GM21529 (cell line): ENCODE data around the gene DNASE1L1.
A peak's percentile ranks its signal among the peaks of the same experiment; 100 is the strongest.

Experiments used
- ATAC-seq: cut with Tn5 transposase; IDR thresholded peaks from one replicate; pipeline ENCODE4 v1.9.1; 2021; ENCODE audit not compliant: unreplicated experiment

The DNASE1L1 gene

DNA sequence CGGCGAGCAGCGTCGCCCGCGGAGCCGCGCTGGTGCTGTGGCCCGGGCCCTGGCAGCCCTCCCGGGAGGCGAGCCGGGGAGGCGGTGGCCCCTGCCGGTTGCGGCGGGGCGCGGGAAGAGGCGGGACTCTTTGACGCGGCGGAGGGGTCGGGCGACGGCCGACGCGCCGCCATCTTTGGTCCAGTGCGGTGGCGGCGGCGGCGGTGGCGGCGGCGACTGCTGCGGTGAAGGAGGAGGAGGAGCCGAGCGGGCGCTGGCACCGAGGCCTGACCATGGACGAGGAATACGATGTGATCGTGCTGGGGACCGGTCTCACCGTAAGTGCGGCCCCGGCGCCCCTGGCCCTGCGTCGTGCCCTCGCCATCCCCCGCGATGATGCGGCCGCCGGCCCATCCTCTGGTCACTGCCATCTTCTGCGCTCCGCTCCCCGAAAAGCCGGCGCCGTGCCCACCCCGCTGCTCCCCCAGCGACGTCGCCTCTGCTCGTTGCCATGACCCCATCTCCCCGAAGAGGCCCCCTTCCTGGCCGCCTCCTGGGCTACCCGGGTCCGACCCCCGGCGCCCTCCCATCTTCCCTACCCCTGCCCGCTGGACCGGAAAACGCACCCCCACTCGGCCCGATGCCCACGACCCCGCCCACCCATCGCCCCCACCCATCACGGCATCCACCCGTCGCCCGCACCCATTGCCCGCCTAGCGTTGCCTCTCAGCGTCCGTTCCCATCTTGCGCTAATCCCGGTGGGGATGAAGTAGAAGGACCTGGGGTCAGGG lies 28.1 kb upstream of the DNASE1L1 start, which contains the start of gene GDI1:
GDI1 (plus strand) TSS at position 172 of the 770 bp plus-strand sequence; CDS start at position 273, 101 bp downstream.
- ATAC-seq = no peak

DNA sequence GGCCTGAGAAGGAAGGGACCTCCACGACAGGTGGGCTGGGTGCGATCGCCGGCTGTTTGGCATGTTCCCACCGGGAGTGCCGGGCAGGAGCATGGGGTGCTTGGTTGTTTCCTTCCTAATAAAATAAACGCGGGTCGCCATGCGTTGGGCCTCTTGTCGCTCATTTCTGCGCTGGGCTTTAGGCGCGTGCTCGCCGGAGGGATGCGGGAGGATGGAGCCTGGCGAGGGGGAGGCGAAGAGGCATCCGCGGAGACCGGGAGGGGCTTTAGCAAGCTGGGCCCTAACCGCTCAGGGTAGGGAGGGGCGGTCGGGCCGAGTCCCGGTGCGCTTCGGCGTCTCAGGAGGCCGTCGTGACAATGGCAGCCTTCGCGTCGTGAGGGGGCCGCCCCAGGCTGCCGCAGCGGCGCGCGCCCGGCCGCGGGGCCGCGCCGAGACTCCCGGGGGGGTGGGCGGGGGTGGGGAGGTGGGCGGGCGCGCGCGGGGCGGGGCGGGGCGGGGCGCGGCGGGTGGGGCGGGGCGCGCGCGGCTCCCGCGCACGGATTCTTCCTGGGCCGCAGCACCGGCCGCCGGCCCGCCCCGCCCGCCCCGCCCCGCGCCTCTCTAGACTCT lies 27.4 kb upstream of the DNASE1L1 start:
- ATAC-seq = no peak

GRCh38 chrX:154435171-154435733 lies 26.2 kb upstream of the DNASE1L1 start:
- no peak for ATAC-seq

DNA sequence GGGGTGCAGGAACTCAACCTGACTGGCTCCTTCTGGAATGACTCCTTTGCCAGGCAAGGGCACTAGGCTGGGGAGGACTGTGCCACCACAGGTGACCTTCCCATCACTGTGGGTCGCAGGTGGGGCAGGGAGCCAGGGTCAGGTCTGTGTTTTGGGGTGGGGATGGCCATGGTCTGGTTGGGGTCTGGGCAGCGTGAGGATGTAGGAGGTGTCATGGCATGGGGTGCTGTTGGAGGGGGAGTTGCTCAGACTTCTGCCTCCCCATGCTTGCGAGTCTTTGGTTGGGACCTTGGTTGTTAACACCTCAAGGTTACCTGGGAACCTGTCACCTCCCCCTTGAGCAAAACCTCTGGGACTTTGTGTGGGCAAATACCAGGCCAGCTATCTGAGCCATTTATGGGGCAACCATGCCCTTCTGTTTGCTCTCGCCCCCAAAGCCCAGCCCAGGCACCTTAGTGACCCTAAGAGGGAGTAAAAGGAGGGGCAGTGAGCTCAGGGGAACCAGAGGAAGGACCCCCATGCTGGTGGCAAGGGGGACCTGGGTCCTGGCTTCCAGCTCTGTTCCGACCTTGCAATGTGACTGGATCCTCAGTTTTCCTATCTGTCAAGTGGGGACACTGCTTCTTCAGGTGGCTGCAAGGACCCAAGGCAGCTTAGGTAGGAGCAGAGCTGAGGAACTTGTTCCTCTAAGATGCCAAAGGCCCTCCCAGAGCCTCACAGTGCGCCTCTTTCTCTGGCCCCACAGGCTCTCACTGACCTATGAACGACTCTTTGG lies 25.5 kb upstream of the DNASE1L1 start:
- no peak for ATAC-seq

GRCh38 chrX:154433605-154434004 lies 24.6 kb upstream of the DNASE1L1 start:
- ATAC-seq = no peak

- no peak for ATAC-seq
Measured at GRCh38 chrX:154432210-154432609, 23.2 kb upstream of the DNASE1L1 start.

GRCh38 chrX:154431341-154431740 lies 22.3 kb upstream of the DNASE1L1 start:
- ATAC-seq = no peak

DNA sequence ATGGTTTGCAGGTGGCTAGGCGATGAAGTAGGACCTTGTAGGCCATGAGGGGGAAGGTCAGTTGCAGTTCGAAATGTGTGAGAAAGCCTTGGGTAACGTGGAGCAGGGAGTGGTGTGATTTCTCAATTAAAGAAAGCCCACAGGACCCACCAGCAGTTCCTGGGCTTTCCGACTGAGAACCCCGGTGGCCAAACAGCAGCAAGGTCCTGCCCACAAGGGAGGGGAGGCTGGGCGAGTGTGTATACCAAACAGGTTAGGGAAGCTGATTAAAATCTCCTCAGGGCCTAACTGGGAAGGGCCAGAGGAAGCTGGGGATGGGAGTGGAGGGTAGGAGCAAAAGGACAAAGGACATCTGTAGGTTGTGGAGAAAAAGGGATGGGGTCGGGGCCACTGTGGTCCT lies 21.9 kb upstream of the DNASE1L1 start:
- ATAC-seq = no peak

DNA sequence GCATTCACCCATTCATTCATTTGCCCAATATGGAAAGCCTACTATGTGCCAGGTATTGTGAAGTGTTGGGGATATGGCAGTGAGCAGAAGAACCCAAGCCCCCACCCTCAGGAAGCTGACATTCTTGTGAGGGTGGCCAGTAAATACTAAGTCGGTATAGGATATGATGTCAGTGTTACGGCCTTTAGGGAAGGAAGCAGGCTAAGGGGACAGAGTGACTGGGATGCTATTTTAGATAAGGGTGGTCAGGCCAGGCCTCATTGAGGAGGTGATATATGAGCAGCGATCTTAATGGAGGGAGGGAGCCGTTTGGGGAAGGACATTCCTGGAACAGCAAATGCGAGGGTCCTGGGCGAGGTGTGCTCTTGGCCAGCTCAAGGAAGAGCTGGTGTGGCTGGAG lies 21.4 kb upstream of the DNASE1L1 start:
- no peak for ATAC-seq

GRCh38 chrX:154429711-154430110 lies 20.7 kb upstream of the DNASE1L1 start:
- ATAC-seq = no peak

GRCh38 chrX:154428176-154429171 lies 19.4 kb upstream of the DNASE1L1 start, which contains the start of gene ATP6AP1:
ATP6AP1 (plus strand) TSS chrX:154428677; CDS start chrX:154428693, 16 bp downstream.
- ATAC-seq = peak; percentile 98

DNA sequence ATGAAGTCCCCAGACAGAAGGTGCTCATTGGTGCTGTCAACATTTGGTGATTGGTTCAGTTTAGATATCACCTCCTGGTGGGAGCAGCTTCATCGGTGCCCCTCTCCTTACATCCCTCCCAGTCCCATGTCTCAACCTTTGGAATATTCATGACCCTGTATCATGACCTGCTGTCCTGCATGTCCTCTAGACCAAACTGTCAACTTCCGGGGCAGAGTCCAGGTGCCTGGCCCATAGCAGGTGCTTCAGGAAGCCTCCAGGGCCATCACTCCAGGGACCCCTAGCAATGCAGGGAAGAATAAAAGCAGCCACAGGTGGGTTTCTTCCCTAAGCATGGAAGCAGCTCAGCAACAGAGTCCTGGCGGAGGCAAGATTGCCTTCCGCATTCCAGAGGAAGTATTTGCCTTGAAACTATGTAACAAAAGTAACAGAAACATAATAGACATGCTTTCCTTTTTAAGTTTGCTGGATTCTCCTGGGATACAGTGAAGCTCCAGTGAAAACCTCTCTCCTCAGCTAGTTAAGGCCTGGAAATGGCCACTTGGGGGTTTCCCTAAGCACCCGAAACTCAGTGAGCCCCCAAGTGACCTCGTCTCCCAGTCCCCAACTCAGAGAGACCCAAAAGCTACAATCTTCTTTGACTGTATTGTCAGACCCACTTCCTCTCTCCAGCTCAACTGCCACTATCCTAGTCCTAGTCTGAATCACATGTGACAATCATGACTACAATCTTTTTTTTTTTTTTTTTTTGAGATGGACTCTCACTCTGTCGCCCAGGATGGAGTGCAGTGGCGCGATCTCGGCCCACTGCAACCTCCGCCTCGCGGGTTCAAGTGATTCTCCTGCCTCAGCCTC lies 18.1 kb upstream of the DNASE1L1 start:
- no peak for ATAC-seq

DNA sequence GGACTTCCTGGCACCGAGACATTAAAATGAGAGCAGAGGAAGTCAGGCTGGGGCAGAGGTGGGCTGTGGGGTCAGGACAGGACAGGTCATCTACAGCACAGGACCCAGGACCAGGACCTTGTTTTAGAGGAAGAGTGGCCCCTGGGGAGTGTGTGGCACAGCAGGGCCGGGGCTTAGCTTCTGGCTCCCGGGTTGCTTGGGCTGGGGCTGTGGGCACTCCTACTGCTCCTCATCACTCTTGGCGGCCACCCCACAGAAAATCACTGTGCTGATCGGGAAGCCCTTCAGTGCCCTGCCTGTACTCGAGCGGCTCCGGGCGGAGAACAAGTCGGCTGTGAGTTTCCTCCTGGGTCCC lies 11.3 kb upstream of the DNASE1L1 start:
- no peak for ATAC-seq

DNA sequence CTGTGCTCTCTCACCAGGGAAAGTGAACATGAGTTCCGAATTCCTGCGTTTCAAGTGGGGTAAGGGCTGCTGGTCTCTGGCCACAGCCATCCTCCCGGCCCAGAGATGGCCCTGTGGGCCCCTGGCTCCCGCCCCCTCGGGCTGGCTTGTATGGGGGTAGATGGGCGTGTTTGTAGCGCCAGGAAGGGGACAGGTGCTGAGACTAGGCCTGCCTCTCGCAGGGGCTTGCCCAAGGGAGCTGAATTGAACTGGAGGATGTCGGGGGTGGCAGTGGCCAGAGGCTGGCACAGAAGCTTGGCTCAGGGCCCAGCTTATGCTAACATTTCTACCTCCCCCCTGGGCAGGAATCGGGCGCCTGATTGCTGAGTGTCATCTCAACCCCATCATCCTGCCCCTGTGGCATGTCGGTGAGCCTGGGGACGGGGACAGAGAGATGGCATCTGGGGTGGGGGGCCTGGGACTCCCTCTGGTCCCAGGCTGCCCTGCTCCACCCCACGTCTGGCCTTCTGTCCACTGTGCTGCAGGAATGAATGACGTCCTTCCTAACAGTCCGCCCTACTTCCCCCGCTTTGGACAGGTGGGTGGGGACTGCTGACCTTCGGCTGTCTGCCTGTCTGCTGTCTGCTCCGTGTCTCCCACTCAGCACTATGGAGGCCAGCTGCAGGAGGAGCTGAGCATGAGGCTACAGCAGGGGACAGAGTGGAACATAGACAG lies 10.8 kb upstream of the DNASE1L1 start:
- no peak for ATAC-seq

DNA sequence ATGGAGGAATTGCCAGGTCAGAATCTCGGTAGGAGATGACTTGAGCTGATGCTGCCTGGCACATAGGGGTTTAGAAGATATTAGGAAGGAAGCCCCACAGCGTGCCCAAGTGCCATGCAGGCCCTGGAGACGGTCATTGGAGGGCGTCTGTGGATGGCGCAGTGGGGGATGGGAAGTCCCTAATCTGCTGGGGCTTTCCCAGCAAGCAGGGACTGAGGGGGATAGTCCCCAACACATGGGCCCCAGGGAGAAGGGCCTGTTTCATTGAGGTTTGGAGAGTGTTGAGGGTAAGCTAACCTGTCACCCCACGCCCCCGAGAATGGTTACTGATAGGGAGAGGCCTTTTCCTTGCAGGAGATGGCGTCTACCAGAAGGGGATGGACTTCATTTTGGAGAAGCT lies 10.1 kb upstream of the DNASE1L1 start:
- ATAC-seq = no peak

- no peak for ATAC-seq
Measured at GRCh38 chrX:154417157-154417556, 8.1 kb upstream of the DNASE1L1 start.

- ATAC-seq = no peak
Measured at GRCh38 chrX:154413142-154413541, 4.1 kb upstream of the DNASE1L1 start.

GRCh38 chrX:154412468-154412867 lies 3.4 kb upstream of the DNASE1L1 start:
- no peak for ATAC-seq

GRCh38 chrX:154411981-154412340 lies 2.9 kb upstream of the DNASE1L1 start:
- peak; percentile 52 for ATAC-seq
